ENCODE measurements around the gene RFX7. TPM values are rescaled to one million over a fixed set of nuclear protein-coding genes. Genes with fewer than 3 reads are reported as not detected.

RFX7 gene
- 35.7 TPM for total RNA-seq

GRCh38 chr15:56243163-56244037 lies at the start of gene RFX7:
RFX7 (minus strand) TSS chr15:56243879; CDS start chr15:56243285, 594 bp downstream.

Small RNA genes within 50 kb of the gene (small RNA-seq; reads per million reads assigned to genes)
- not detected for gene CD24P2 (ENCODE audit: low replicate concordance)
- gene RNU6-1287P (ENCODE audit: low replicate concordance) = not detected

Other genes with a start within 250 kb of the RFX7 start
- 28.2 TPM for gene TEX9, start 121.5 kb upstream of the RFX7 start, total RNA-seq
- gene MNS1, start 221.3 kb upstream of the RFX7 start, total RNA-seq = 2.8 TPM

Data from parietal lobe (tissue), 2 donors.